ENCODE measurements around the gene NUP43.
A peak's percentile ranks its signal among the peaks of the same experiment; 100 is the strongest.

Gene NUP43

DNA sequence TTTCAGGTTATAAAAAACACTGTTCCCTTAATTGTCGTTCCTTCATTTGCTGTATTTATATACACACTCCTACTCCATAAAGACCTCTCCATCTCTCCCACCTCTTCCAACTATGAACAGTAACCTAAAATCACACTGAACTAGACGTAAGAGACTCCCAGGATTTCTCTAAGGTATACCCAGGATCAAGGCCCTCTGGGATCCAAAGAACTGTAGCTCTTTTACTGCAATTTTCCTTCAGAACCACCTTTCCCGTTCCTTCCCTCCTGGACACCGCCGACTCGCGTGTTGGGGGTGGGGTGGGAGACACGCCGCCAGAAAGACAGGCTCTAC is 29.1 kb downstream of the NUP43 start:
- H3K4me3 ChIP-seq (ENCODE audit: low read depth, low read length): peak overlapping the region; percentile 85
- no peak for DNase-seq (ENCODE audit: low read depth, low spot score)
- in situ Hi-C loops (cut with HindIII; ENCODE audit: low sequenced_read_pairs): no loop called here
- TF ChIP-seq, protein P1, sequence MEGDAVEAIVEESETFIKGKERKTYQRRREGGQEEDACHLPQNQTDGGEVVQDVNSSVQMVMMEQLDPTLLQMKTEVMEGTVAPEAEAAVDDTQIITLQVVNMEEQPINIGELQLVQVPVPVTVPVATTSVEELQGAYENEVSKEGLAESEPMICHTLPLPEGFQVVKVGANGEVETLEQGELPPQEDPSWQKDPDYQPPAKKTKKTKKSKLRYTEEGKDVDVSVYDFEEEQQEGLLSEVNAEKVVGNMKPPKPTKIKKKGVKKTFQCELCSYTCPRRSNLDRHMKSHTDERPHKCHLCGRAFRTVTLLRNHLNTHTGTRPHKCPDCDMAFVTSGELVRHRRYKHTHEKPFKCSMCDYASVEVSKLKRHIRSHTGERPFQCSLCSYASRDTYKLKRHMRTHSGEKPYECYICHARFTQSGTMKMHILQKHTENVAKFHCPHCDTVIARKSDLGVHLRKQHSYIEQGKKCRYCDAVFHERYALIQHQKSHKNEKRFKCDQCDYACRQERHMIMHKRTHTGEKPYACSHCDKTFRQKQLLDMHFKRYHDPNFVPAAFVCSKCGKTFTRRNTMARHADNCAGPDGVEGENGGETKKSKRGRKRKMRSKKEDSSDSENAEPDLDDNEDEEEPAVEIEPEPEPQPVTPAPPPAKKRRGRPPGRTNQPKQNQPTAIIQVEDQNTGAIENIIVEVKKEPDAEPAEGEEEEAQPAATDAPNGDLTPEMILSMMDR (IDR thresholded peaks at IDR 0.05; ENCODE audit: low read depth, low read length): no peak

DNA sequence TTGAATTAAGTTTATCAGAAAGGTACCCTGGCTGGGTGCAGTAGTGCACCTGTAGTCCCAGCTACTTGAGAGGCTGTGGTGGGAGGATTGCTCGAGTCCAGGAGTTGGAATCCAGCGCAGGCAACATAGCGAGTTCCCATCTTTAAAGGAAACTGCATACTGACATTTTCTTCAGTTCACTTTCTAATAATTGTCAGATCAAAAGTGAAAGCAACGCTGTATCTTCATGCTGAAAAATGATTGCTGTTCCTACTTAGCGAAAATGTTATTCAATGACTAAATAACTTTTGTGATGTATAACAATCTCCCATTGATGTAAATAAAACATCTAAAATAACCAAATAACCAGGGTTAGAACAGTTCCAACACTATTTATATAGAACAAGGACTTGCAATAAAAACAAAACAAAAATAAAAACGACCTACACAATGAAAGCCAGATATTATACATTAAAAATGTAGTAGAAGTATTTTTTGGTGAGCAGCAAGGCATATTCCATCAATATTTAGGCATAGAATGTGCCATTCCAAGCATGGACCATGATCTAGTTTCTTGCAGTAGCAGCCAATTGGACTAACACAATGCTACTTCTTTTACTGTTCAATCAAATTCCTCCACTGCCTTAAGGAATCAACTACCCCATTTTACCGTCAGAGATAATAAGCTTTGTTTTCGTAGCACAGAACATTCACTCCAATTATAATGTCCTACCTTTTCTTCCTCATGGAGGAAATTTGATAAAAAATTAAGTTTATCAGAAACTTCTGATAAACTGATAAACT is 30.0 kb downstream of the NUP43 start:
- TF ChIP-seq, protein P1 (IDR thresholded peaks at IDR 0.05; ENCODE audit: low read depth, low read length): no peak
- in situ Hi-C loops (cut with HindIII; ENCODE audit: low sequenced_read_pairs): no loop called here
- peak overlapping the region; percentile 85 for H3K4me3 ChIP-seq (ENCODE audit: low read depth, low read length)
- DNase-seq (ENCODE audit: low read depth, low spot score): no peak

DNA sequence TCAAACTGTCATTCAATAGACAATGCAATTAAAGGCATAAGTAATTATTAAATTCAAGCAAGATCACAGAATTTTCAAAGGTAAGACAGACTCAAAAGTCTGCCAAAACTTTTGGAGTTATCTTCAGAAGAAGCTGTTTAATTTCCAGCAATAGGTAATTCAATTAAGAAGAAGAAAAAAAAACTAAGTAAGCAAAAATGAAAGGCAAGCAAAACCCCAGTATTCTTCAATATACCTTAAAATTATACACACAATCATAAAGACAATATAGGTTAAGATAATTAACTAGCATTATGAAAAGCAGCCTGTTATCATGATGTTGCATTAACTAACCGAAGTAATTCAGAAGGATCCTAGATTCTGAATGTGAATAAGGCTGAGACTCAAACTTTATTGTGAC is 31.9 kb downstream of the NUP43 start:
- H3K4me3 ChIP-seq (ENCODE audit: low read depth, low read length): no peak overlapping the region
- TF ChIP-seq, protein P1 (IDR thresholded peaks at IDR 0.05; ENCODE audit: low read depth, low read length): no peak
- in situ Hi-C loops (cut with HindIII; ENCODE audit: low sequenced_read_pairs): no loop called here
- no peak for DNase-seq (ENCODE audit: low read depth, low spot score)

DNA sequence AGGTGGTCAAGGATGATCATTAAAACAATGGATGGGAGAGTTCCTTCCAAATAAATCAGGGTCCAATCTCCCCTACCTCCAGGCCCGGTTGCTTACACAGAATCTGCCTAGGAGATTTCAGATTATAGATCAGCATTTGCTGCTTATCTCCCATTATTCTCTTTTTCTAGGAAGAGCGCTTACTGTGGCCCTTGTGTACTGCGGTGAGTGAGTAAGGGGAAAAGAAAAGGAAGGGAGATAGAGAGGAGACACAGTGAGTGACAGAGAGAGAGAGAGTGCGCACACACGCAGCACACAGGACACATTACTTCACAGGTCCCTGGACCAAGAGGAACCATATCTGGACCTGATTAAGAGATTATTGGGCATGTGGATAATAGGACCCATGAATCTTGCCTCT is 34.6 kb downstream of the NUP43 start:
- in situ Hi-C loops (cut with HindIII; ENCODE audit: low sequenced_read_pairs): no loop called here
- no peak for DNase-seq (ENCODE audit: low read depth, low spot score)
- no peak overlapping the region for H3K4me3 ChIP-seq (ENCODE audit: low read depth, low read length)
- TF ChIP-seq, protein P1 (IDR thresholded peaks at IDR 0.05; ENCODE audit: low read depth, low read length): no peak

DNA sequence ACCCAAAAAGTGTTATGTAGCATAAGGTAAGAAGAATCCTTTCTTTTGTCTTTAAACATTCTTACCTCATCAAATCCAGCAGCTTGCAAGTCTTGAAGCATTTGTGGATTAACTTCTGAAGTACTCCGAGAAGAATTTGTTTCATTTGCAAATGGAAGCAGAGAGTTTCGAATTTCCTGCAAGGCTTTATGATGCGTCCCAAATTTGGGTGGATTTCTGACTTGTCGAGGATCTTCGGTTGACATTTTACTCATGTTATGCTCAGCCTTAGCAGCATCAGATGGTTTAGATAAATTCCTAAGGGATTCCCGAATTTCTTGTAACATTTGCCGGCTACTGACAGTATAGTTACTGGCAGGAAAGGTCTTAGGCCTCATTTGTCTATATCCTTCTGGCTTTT is 44.6 kb downstream of the NUP43 start:
- TF ChIP-seq, protein P1 (IDR thresholded peaks at IDR 0.05; ENCODE audit: low read depth, low read length): no peak
- DNase-seq (ENCODE audit: low read depth, low spot score): no peak
- in situ Hi-C loops (cut with HindIII; ENCODE audit: low sequenced_read_pairs): no loop called here
- H3K4me3 ChIP-seq (ENCODE audit: low read depth, low read length): no peak overlapping the region

DNA sequence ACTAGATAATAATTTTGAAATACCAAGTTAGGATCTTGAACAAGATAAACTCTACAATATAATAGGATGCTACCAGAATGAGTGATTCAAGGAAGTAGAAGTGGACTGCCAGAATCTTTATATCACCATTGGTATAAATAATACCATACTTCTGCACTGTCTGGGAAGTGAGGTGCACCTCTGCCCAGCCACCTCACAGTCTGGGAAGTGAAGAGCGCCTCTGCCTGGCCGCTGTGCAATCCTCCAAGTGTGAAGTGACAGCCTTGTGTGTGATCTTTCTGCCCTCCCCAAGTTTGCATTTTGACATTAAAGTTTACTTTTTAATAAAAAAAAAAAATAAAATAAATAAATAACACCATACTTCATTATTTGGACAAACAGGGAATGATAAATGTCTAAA is 47.2 kb downstream of the NUP43 start:
- H3K4me3 ChIP-seq (ENCODE audit: low read depth, low read length): no peak overlapping the region
- no peak for DNase-seq (ENCODE audit: low read depth, low spot score)
- TF ChIP-seq, protein P1 (IDR thresholded peaks at IDR 0.05; ENCODE audit: low read depth, low read length): no peak
- in situ Hi-C loops (cut with HindIII; ENCODE audit: low sequenced_read_pairs): no loop called here

All from astrocyte of the spinal cord (primary cell).